Mucosa of descending colon (tissue), 3 donors: ENCODE measurements around the gene MAGEA11. TPM values are rescaled to one million over a fixed set of nuclear protein-coding genes. Genes with fewer than 3 reads are reported as not detected.
"Not testable (repeated sequence)": the region's sequence is repeated elsewhere in the genome, so short reads cannot be mapped to it uniquely, and the experiment has no call there.

Source experiments
- ATAC-seq: fragments of 200-7000 bp; cut with Tn5 transposase; one replicate; pipeline ENCODE4 v1.9.1; 2020; ENCODE audit warnings: mild to moderate bottlenecking, moderate library complexity
- DNase-seq, 3 donors: peaks; one replicate each; pipeline ENCODE4 v3.0.0-alpha.2; 2020
- H3K36me3 ChIP-seq: fragments of 200-600 bp; one replicate; pipeline ENCODE4 v1.8.0; 2021; ENCODE audit warnings: low read depth, mild to moderate bottlenecking
- H3K4me1 ChIP-seq: fragments of 200-600 bp; one replicate; pipeline ENCODE4 v1.8.0; 2021; ENCODE audit warnings: low read depth, mild to moderate bottlenecking
- H3K4me3 ChIP-seq: fragments of 200-600 bp; one replicate; pipeline ENCODE4 v1.8.0; 2021; ENCODE audit warnings: mild to moderate bottlenecking
- H3K9me3 ChIP-seq: fragments of 200-600 bp; one replicate; pipeline ENCODE4 v1.8.0; 2021; ENCODE audit warnings: mild to moderate bottlenecking
- intact Hi-C, 2 donors: fragments of 100-400 bp; cut with DNase I in 1 of 2; cut with micrococcal nuclease in 1 of 2; formaldehyde crosslinking; loops; one replicate each; pipeline versions ENCODE4 v1.11.0 to v1.11.1; 2022; cut with DNase I, micrococcal nuclease
- total RNA-seq, 3 donors: library from RNA; stranded (reverse); fragmentation: NEBNext Ultra II Directional in 2 of 3; extraction: Animal tissue kit (Norgen Biotek cat#: 25700) in 2 of 3; gene quantifications; one replicate each; pipeline versions ENCODE4 v1.2.1 to v1.2.4, GENCODE V29; 2021 to 2023
- TF ChIP-seq, protein P1 (sequence below): fragments of 200-600 bp; IDR thresholded peaks from one replicate; pipeline ENCODE4 v1.8.0; 2022; ENCODE audit warnings: antibody characterized with exemption, mild to moderate bottlenecking
- donor health status: DM: no; HTN: no; CAD: no; lungs with moderate emphysema.
- donor health status: DM: no; HTN: no; CAD: no.
- donor health status: DM: no; HTN: yes; CAD: no.

The MAGEA11 gene
- total RNA-seq, 3 donors from 2014 or later = not detected

GRCh38 chrX:149682956-149683947 lies 28.6 kb upstream of the MAGEA11 start:
- Histone ChIP-seq H3K4me3 (no peak overlapping the region), H3K4me1 (no peaks in the 10 kb centered on the region), H3K9me3 (no peaks in the 10 kb centered on the region), H3K36me3 (no peaks in the 10 kb centered on the region)
- TF ChIP-seq, protein P1, sequence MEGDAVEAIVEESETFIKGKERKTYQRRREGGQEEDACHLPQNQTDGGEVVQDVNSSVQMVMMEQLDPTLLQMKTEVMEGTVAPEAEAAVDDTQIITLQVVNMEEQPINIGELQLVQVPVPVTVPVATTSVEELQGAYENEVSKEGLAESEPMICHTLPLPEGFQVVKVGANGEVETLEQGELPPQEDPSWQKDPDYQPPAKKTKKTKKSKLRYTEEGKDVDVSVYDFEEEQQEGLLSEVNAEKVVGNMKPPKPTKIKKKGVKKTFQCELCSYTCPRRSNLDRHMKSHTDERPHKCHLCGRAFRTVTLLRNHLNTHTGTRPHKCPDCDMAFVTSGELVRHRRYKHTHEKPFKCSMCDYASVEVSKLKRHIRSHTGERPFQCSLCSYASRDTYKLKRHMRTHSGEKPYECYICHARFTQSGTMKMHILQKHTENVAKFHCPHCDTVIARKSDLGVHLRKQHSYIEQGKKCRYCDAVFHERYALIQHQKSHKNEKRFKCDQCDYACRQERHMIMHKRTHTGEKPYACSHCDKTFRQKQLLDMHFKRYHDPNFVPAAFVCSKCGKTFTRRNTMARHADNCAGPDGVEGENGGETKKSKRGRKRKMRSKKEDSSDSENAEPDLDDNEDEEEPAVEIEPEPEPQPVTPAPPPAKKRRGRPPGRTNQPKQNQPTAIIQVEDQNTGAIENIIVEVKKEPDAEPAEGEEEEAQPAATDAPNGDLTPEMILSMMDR = no peak
- DNase-seq (no peak), ATAC-seq (no peak)
- intact Hi-C loops = no loop called here

DNA sequence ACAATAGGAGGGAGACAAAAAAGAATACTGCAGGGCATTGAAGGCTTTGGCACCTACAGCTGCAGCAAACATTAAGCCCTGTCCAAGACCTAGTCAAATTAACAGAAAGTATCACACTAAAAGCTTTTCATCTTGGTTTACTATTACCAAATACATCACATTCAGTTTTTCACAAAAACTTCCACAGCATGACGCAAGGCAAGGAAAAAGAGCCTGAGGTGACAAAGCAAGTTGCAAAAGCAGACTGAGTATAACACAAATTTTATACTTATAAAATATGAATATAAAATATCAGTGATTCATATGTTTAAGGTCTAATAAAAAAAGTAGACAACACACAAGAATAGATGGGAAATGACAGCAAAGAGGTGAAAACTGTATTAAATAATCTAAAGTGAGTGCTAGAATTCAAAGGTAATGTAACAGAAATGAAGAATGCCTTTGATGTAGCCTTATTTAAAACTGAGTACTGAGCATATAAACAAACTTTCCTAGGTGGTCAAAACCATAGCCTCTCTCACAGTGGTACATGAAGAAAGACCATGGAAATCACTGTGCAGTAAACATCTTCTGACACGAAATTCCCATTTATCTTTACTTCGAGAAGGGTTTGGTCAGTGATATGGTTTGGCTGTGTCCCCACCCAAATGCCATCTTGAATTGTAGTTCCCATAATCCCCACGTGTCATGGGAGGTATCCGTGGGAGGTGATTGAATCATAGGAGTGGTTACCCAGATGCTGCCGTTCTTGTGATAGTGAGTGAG lies 27.7 kb upstream of the MAGEA11 start:
- H3K9me3 ChIP-seq = no peaks in the 10 kb centered on the region
- DNase-seq (no peak), ATAC-seq (no peak)
- intact Hi-C loops = no loop called here
- H3K4me3 ChIP-seq = no peak overlapping the region
- TF ChIP-seq, protein P1 = no peak
- no peaks in the 10 kb centered on the region for H3K36me3 ChIP-seq
- H3K4me1 ChIP-seq = no peaks in the 10 kb centered on the region

- no peak for ATAC-seq
- intact Hi-C loops = no loop called here
Observed at GRCh38 chrX:149687991-149688390, 23.9 kb upstream of the MAGEA11 start.

GRCh38 chrX:149688552-149688951 lies 23.3 kb upstream of the MAGEA11 start:
- intact Hi-C loops = no loop called here

More at GRCh38 chrX:149687991-149688390, 23.9 kb upstream of the MAGEA11 start:
- TF ChIP-seq, protein P1 = no peak
- no peak overlapping the region for H3K4me3 ChIP-seq
- DNase-seq = no peak
- H3K36me3 ChIP-seq = no peaks in the 10 kb centered on the region
- peaks cover 2% of the 10 kb centered on the region for H3K9me3 ChIP-seq
- H3K4me1 ChIP-seq = no peaks in the 10 kb centered on the region

GRCh38 chrX:149691794-149692193 lies 20.1 kb upstream of the MAGEA11 start:
- Histone ChIP-seq H3K4me3 (no peak overlapping the region), H3K4me1 (no peaks in the 10 kb centered on the region), H3K9me3 (peaks cover 2% of the 10 kb centered on the region), H3K36me3 (no peaks in the 10 kb centered on the region)
- intact Hi-C loops = no loop called here
- TF ChIP-seq, protein P1 = no peak
- DNase-seq = no peak
- ATAC-seq = no peak

More at GRCh38 chrX:149688552-149688951, 23.3 kb upstream of the MAGEA11 start:
- ATAC-seq = no peak
- no peak for DNase-seq
- TF ChIP-seq, protein P1 = no peak
- H3K4me3 ChIP-seq = no peak overlapping the region
- H3K9me3 ChIP-seq = peaks cover 2% of the 10 kb centered on the region
- no peaks in the 10 kb centered on the region for H3K36me3 ChIP-seq
- no peaks in the 10 kb centered on the region for H3K4me1 ChIP-seq

DNA sequence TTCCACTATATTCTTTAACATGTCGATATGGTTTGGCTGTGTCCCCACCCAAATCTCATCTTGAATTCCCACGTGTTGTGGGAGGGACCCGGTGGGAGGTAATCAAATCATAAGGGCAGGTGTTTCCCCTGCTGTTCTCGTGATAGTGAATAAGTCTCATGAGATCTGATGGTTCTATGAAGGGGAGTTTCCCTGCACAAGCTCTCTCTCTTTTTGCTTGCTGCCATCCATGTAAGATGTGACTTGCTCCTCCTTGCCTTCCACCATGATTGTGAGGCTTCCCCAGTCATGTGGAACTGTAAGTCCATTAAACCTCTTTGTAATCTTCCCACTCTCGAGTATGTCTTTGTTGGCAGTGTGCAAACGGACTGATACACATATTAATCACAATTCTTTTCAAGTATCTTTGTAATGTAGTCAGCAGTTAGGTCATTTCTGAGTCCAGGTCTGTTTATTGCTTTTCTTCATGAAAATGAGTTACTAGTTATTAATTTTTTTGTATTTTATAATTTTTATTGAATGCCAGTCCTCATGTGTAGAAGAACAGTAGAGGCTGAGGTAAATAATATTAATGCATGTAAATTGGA lies 19.1 kb upstream of the MAGEA11 start:
- H3K4me1 ChIP-seq, DNase-seq, intact Hi-C loops, H3K9me3 ChIP-seq, ATAC-seq, H3K4me3 ChIP-seq, H3K36me3 ChIP-seq: not testable (repeated sequence)
